GM18517 (cell line): Measurements from ENCODE around the gene CEACAM1.
"Not testable (repeated sequence)": the region's sequence is repeated elsewhere in the genome, so short reads cannot be mapped to it uniquely, and the experiment has no call there.

ENCODE experiments used
- ATAC-seq: cut with Tn5 transposase; IDR thresholded peaks from one replicate; pipeline ENCODE4 v1.9.1; 2021; ENCODE audit warnings: mild to moderate bottlenecking, moderate library complexity; ENCODE audit not compliant: unreplicated experiment

CEACAM1 gene

DNA sequence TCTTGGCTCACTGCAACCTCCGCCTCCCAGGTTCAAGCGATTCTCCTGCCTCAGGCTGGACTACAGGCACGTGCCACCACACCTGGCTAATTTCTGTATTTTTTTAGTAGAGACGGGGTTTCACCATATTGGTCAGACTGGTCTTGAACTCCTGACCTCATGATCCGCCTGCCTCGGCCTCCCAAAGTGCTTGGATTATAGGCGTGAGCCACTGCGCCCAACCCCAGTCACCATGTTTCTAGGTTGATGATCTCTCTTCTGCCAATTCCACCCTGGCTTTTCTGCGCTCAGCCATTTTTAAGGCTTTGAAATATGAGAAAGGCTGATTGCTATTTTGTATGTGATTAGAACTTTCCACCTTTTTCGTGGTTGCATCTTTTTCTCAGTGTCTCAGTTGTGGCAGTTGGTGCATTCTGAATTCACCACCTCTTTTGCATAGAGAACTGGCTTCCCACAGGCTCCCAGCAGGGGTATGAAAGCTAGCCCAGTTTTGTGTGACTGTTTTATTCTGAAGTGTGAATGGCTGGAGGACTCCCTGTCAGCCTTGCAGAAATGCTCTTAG, 15.5 kb downstream of the CEACAM1 start:
- no peak for ATAC-seq

DNA sequence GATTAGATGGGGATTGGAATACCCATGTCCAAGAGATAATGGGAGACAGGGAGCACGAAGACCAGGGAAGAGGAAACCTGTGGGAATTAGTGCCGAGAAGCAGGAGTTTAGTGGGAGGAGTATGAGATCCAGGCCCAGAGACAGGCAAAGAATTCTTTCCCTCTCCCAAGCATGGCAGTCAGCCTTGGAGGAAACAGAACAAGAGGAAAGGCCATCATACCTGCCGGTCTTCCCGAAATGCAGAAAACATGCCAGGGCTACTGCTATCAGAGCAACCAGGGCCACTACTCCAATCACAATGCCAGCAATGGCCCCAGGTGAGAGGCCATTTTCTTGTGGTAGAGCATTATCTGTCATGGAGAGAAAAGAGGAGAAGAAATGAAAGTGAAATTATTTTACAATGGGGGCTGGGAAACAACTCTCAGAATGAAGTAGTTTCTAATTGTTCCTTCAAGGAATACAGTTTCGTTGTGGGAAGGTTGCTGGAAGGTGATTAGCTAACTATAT, 16.1 kb downstream of the CEACAM1 start:
- no peak for ATAC-seq

DNA sequence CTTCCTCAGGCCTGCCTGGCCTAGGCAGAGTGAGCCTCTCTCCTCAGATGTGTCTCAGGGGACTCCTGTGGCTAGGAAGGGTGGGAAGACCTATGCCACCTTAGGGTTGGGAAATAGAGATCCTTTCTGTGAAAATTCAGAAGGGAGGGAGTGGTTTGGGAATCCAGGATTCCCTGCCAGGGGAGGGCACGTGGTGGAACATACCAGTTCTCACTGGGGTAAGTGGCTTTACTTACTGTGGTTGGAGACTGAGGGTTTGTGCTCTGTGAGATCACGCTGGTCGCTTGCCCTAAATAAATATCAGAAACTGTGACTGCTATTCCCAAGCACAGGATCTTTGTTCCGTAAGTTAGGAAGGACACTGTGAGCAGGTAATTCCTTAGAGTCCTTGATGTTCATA, 16.9 kb downstream of the CEACAM1 start:
- ATAC-seq, result no peak

DNA sequence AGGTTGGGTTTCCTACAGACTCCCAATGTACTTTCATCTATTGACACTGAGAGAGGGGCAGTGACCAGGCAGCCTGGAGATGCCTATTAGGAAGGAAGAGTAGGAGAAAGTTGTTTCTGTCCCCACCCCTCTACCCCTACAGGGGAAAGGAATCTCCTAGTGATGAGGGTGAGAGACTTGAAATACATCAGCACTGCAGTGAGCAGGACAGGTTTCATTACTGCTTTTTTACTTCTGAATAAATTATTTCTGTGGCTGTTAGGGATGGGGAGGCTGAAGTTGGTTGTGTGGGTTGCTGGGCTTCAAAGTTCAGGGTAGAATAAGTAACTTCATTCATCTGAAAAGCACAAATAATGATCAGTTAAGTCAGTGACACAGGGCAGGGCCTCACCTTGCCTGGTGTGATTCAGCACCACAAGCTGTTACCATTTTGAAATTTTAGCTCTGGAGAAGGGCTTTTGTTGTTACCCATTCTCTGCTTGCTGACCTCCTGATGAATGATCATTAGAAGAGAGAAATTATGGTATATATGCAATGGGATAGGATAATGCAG, 19.3 kb downstream of the CEACAM1 start:
- no peak for ATAC-seq

DNA sequence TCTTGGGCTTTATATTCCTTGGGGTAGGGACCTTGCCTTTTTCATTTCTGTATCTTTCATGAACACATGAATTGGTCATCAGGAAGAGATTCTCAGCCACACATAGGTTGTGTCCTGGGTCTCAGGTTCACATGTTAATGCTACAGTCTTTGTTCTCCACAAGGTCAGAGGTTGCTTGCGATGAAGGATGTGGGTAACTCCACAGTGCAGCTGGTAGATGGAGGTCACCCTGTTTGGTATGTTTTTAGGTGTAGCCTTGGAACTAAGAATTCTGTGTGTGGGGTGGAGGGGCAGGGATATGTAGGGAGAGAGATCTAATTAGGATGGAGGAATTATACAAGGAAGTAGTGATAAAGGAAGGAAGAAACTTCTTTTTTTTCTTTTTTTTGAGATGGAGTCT, 23.2 kb downstream of the CEACAM1 start:
- no peak for ATAC-seq

DNA sequence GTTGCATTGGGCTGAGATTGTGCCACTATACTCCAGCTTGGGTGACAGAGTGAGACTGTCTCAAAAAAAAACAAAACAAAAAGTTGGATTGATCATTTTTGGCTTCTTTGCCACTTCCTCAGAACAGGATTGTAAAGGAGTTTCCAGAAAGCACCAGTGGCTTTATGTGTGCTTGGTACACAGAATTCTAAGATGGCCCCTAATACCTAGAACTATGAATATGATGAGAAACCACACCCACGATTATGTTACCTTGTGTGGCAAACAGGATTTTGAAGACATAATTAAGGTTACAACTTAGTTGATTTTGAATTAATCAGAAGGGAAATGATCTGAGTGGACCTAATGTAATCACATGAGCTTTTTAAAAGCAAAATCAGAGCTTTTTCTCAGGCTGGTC, 26.5 kb downstream of the CEACAM1 start:
- ATAC-seq, result no peak

DNA sequence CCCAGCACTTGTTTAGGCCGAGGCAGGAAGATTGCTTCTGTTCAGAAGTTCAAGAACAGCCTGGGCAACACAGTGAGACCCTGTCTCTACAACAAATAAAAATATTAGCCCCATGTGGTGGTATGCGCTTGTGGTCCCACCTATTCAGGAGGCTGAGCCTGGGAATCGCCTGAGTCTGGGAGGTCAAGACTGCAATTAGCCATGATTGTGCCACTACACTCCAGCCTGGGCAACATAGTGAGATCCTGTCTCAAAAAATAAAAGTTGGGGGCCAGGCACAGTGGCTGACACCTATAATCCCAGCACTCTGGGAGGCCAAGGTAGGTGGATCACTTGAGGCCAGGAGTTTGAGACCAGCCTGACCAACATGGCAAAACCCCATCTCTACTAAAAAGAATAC, 27.0 kb downstream of the CEACAM1 start:
- ATAC-seq, result not testable (repeated sequence)

DNA sequence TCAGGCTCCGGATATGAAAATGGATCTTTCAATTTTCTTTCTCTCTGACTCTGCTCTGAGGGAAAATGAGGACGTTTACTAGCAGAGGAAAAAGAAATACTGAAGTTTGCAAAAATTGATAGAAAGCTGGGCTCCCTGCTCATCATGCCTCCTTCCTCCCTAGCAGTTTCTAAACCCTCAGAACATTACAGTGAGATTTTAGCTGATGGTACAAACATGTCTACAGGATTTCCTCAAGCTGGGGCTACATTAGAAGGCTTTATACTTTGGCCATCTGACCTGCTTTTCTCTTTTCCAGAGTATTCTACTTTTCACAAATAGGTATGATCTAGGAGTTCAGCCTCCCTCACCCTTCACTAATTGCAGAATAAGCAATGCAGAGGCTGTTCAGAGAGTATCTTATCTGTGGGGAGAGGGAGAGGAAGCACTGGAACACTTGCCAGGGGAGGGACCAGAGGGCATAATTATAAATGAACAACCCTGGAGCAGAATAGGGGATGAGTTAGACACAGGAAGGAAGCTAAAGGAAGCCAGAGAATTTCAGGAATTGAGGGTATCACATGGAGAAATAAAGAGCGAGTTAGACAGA, 30.0 kb downstream of the CEACAM1 start:
- no peak for ATAC-seq

DNA sequence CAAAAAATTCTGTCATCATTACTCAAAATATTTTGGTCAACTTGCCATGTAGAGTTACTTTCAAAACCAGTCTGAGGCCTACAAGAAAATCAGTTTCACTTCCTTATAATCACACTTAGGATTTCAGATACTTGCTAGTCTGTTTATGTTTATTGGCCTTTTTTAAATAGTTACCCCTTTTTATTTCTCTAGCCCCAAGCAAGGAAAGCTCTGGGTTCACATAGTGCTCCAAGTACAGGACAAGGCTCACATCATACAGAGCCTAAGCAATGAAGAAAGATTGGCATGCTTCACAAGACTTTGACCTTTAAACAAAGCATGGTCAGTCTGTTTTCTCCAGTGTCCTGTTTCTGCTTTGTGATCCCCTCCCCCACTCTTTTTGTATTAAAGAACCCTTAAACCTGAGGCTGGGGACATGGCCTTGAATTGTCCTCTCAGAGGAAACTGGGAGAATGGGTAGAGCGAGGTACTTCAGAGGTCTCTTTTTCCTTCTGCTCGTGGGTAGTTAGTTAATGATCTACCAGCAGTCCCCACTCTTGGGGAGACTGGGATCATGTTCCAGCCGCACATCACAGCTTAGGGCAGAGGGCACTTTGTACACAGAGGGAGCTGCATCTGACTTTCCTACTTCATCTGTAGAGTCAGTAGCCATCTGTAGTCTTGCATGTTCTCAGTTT, 30.7 kb downstream of the CEACAM1 start:
- peak; percentile 69 for ATAC-seq

DNA sequence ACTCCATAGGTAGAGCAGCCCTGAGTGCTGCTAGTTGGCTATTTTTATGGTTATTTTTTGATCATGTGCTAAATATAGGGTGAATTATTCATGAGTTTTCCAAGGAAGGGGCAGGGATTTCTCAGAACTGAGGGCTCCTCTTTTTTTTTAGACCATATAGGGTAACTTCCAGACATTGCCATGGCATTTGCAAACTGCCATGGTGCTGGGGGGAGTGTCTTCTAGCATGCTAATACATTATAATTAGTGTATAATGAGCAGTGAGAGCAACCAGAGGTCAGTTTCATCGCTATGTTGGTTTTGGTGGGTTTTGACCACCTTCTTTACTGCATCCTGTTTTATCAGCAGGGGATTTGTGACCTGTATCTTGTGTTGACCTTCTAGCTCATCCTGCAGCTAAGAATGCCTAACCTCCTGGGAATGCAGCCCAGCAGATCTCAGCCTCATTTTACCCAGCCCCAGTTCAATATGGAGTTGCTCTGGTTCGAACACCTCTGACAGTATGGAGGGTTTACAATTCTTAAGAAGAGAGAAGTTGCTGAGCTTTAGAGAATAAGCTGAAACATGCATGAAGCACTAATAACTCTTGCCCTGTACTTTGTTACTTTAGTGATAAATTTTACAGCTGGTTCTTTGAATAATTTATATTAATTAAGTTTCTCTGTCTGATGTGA, 31.7 kb downstream of the CEACAM1 start:
- no peak for ATAC-seq

DNA sequence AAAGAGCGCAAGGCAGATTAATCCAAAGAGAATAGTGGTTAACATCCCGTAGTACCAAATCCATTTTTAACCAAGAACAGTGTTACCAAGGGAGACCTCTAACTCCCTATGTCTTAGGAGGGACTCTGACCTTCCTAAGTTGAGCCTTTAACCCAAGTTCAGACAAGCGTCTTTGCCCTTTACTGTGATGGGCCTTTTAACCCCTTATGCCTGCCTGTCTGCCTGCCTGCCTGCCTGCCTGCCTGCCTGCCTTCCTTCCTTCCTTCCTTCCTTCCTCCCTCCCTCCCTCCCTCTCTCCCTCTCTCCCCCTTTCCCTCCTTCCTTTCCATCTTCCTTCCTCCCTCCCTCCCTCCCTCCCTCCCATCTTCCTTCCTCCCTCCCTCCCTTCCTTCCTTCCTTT, 32.6 kb downstream of the CEACAM1 start:
- ATAC-seq, result no peak

DNA sequence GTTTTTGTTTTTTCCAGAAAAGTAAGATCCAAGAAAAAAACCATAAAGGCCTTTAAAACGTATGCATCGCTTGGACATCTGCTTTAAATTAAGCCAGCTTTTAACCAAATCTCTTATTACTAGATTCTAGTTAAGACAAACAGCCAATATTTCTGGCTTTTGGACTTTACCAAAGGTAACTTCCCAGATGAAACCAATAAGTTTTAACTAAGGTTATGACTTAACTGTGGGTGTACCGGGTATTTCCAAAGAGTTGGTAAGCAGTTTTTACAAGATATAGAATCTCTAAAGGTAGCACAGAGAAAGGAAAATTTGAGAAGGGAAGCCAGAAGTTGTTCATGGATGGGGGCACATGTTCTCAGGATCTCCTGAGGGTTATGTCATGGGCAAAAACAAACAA, 34.0 kb downstream of the CEACAM1 start:
- ATAC-seq, result no peak

DNA sequence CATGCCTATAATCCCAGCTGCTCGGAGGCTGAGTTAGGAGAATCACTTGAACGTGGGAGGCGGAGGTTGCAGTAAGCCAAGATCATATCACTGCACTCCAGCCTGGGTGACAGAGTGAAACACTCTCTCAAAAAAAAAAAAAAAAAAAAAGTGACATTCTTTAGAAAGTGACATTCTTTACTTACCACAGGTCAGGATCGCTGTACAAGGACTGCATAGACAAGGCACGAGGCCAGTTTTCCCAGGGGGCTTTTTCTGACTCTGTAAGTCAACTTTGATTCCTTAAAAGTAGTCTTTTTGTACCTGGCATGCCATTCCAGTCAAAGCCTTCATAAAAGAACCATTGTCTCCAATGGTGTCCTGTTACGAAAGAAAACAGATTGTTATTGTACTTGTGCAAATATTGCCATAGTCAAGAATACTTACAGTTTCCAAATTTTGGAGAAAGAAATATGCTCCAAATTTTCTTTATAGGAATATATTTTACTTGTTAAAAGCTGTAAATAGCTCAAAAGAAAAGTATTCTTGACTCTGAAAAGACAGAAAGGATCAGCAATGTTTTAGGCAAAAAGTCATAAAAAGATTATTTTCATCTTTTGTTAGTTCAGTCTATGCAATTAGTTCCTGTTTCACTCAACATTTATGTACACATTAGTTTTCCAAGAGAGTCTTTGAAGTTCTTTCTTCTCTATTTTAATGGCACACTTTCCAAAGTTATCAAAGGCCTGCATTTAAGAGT, 39.3 kb downstream of the CEACAM1 start:
- no peak for ATAC-seq

DNA sequence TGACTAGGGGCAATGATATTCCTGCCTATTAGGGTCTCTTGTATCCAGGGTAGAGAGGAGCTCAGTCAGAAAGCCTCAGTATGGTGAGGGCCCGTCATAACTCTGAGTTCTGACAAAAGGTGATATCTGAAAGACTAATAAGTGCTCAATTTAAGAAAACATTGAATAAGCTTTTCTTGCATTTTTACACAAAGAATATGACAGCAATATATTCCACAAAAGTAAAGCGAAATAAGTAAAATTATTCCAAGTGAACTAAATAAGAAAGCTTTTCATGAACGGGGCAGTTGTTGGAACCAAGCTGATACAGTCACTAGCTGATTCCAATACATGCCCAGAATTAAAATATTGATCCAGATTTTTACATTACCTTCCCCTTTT, 40.5 kb downstream of the CEACAM1 start:
- ATAC-seq, result no peak

DNA sequence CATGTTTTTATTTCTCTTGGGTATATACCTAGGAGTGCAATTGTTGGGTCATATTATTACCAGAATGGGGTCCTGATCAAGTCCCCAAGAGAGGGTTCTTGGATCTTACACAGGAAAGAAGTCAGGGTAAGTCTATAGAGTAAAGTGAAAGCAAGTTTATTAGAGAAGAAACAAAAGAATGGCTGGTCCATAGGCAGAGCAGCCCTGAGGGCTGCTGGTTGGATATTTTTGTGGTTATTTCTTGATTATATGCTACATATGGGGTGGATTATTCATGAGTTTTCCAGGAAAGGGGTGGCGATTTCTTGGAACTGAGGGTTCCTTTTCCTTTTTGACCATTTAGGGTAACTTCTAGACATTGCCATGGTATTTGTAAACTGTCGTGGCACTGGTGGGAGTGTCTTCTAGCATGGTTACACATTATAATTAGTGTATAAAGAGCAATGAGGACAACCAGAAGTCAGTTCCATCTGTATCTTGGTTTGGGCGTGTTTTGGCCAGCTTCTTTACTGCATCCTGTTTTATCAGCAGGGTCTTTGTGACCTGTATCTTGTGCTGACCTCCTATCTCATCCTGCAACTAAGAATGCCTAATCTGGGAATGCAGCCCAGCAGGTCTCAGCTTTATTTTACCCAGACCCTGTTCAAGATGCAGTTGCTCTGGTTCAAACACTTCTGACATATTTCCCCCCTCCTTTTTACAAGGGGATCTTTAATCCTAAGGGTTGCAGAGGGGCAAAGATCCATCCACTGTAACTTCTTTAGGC, 41.1 kb downstream of the CEACAM1 start:
- no peak for ATAC-seq

DNA sequence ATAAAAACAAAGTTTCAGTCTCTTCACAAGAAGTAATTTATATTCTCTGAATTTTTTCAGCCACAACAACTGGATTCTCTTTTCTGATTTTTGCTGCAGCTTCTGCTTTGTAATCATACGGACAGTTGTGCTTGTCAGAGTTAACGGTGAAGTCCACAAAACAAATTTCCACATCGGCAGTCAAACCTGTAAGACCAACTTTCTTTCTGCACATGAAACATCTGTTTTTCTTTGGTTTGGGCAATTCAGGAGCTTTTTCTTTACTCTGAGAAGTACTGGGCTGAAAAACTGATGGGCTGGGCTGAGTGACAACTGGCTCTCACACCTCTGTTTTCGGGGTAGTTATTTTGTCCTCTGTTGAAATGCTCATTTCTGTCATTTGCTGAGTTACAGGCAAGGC, 43.2 kb downstream of the CEACAM1 start:
- not testable (repeated sequence) for ATAC-seq

DNA sequence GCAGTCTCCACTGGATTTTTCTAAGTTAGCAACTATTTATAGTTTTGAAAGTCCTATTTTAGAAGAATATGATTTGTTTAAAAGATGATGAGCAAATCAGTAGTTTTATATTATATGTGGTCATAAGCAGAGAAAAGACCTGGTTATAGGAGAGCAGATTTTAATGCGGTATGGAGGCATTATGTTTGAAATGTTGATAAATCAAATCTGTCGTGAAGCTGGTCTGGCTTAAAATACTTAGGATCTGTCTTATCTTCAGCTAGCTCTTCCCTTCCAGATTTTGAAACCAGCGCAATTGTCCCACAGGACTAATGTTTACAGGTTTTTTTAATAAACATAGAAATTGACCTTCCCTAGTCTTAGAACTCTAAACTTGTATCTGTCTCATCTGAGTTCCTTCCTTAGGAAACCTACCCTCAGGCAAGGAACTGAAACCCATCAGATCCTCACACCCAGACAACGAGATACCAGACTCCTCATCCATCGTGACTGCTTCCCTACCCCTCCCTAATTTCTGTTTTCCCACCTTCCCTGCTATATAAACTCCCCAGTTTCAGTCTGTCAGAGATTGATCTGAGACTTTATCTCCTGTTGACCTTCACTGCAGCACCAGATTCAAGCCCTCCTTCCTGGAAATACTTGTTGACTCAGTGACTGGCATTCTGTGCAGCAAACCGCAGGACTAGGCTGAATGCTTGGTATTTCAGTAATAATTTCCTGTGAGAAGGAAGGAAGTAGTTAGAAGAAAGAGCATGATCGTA, 47.8 kb downstream of the CEACAM1 start:
- no peak for ATAC-seq

DNA sequence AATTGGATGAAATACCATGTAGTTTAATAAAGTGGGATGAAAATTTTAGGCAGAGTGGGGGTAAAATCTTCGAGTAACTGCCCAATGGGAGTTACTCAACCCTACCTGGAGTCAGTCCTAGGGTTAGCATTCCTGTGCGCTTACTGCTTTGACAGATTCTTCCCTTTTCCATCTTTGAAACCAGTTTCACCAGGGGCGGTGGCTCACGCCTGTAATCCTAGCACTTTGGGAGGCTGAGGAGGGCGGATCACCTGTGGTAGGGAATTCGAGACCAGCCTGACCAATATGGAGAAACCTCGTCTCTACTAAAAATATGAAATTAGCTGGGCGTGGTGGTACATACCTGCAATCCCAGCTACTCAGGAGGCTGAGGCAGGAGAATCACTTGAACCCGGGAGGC, 48.5 kb downstream of the CEACAM1 start:
- no peak for ATAC-seq

DNA sequence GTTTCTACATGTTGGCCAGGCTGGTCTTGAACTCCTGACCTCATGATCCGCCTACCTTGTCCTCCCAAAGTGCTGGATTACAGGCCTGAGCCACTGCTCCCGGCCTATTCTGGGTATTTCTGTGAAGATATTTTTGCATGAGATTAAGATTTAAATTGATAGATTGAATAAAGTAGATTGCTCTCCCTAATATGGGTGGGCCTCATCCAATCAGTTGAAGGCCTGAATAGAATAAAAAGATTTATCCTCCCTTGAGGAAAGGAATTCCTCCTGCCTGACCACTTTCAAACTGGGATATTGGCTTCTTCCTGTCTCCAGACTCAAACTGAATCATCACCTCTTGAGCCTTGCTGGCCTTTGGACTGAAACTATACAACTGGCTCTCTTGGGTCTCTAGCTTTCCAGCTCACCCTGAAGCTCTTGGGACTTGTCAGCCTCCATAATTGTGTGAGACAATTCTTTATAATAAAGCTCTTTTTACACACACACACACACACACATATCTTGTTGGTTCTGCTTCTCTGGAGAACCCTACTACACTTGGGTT, 49.4 kb downstream of the CEACAM1 start:
- ATAC-seq, result no peak
